GF-D8 (cell line): Measurements from ENCODE around the gene DHX29.
"Not testable (repeated sequence)": the region's sequence is repeated elsewhere in the genome, so short reads cannot be mapped to it uniquely, and the experiment has no call there.

ENCODE experiments used
- DNase-seq: peaks from one replicate; lab custom pipeline; 2025; lab: John Stamatoyannopoulos, UW

Gene DHX29

GRCh38 chr5:55307383-55308253 lies at the start of gene DHX29, which contains the start of gene MTREX:
Gene DHX29, minus strand, starts transcription at chr5:55307694. Its CDS starts 121 bp downstream, at chr5:55307573.
Gene MTREX, plus strand, starts transcription at chr5:55307989. Its CDS starts 25 bp downstream, at chr5:55308014.
- peak; percentile 24 for DNase-seq

- DNase-seq, result no peak
Observed at GRCh38 chr5:55356896-55357295, 49.4 kb upstream of the DHX29 start.

- no peak for DNase-seq
Observed at GRCh38 chr5:55350754-55351153, 43.3 kb upstream of the DHX29 start.

- no peak for DNase-seq
Observed at GRCh38 chr5:55347786-55348185, 40.3 kb upstream of the DHX29 start.

- no peak for DNase-seq
Observed at GRCh38 chr5:55345327-55345726, 37.8 kb upstream of the DHX29 start.

GRCh38 chr5:55344392-55344992 lies 37.0 kb upstream of the DHX29 start:
- no peak for DNase-seq

GRCh38 chr5:55343609-55344008 lies 36.1 kb upstream of the DHX29 start:
- no peak for DNase-seq

GRCh38 chr5:55343107-55343506 lies 35.6 kb upstream of the DHX29 start:
- no peak for DNase-seq

- no peak for DNase-seq
Observed at GRCh38 chr5:55338810-55339243, 31.3 kb upstream of the DHX29 start.

GRCh38 chr5:55338092-55338613 lies 30.7 kb upstream of the DHX29 start:
- DNase-seq, result no peak

- DNase-seq, result no peak
Observed at GRCh38 chr5:55333811-55334210, 26.3 kb upstream of the DHX29 start.

GRCh38 chr5:55333017-55333416 lies 25.5 kb upstream of the DHX29 start:
- DNase-seq, result no peak

- DNase-seq, result no peak
Observed at GRCh38 chr5:55331321-55331720, 23.8 kb upstream of the DHX29 start.

- no peak for DNase-seq
Observed at GRCh38 chr5:55327281-55327680, 19.8 kb upstream of the DHX29 start.

GRCh38 chr5:55325621-55326020 lies 18.1 kb upstream of the DHX29 start:
- no peak for DNase-seq

- no peak for DNase-seq
Observed at GRCh38 chr5:55324815-55325418, 17.4 kb upstream of the DHX29 start.

GRCh38 chr5:55324006-55324405 lies 16.5 kb upstream of the DHX29 start:
- DNase-seq, result no peak

GRCh38 chr5:55320571-55320970 lies 13.1 kb upstream of the DHX29 start:
- no peak for DNase-seq

- no peak for DNase-seq
Observed at GRCh38 chr5:55319491-55319890, 12.0 kb upstream of the DHX29 start.

- not testable (repeated sequence) for DNase-seq
Observed at GRCh38 chr5:55318237-55318636, 10.7 kb upstream of the DHX29 start.

- no peak for DNase-seq
Observed at GRCh38 chr5:55316837-55317236, 9.3 kb upstream of the DHX29 start.

GRCh38 chr5:55316289-55316688 lies 8.8 kb upstream of the DHX29 start:
- DNase-seq, result no peak
